Neural crest cell (in vitro differentiated cells): ENCODE results near the gene ACSL5. TPM values are rescaled to one million over a fixed set of nuclear protein-coding genes. Genes with fewer than 3 reads are reported as not detected.

ENCODE experiments used
- DNase-seq: peaks from one replicate; pipeline ENCODE4 v3.0.0; 2021; ENCODE audit warnings: low read depth, mixed read lengths, low spot score
- H3K27ac Mint-ChIP-seq: one replicate; pipeline ENCODE4 v1.8.0; 2021; ENCODE audit warnings: mild to moderate bottlenecking, mixed read lengths; ENCODE audit not compliant: unreplicated experiment
- H3K27me3 Mint-ChIP-seq: 2 replicates; pipeline ENCODE4 v1.8.0; 2021; ENCODE audit warnings: low read depth, mild to moderate bottlenecking, mixed read lengths
- H3K36me3 Mint-ChIP-seq: 2 replicates; pipeline ENCODE4 v1.8.0; 2021; ENCODE audit warnings: low read depth, mild to moderate bottlenecking, mixed read lengths
- H3K4me1 Mint-ChIP-seq: 2 replicates; pipeline ENCODE4 v1.8.0; 2021; ENCODE audit warnings: mixed read lengths
- H3K4me3 Mint-ChIP-seq: one replicate; pipeline ENCODE4 v1.8.0; 2021; ENCODE audit warnings: mild to moderate bottlenecking, mixed read lengths
- H3K9me3 Mint-ChIP-seq: 2 replicates; pipeline ENCODE4 v1.8.0; 2021; ENCODE audit warnings: mixed read lengths
- total RNA-seq: library from RNA; stranded (reverse); gene quantifications from 2 replicates; pipeline ENCODE4 v1.2.1, GENCODE V29; 2021
- TF ChIP-seq, protein P1 (sequence below): fragments of 200-600 bp; sonication (generic); conservative IDR thresholded peaks from 2 replicates; pipeline ENCODE4 v1.5.0; 2021; ENCODE audit warnings: antibody characterized with exemption, mild to moderate bottlenecking

ACSL5 gene
- total RNA-seq, 1 donor from 2014 or later: not detected

DNA sequence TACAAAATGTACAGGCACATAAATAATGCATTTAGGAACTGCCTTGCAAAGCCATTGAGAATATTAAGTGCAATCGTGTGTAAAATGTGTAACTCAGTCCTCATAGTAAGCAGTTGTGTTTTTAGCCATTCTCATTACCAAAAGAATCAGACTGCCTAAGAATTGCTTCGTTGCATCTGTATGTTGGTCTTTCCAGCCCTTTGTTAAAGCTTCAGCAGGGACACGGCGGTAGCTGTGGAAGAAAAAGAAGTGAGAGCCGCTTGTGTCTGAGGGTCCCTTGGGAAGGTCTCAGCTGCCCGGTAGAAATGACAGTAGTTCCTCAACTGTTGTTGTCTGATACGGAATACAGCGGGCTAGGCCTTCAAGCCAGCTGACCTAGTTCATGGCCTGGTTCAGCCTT, 22.8 kb upstream of the ACSL5 start:
- H3K4me3 Mint-ChIP-seq: no peak overlapping the region
- no peaks in the 10 kb centered on the region for H3K36me3 Mint-ChIP-seq
- no peaks in the 10 kb centered on the region for H3K27me3 Mint-ChIP-seq
- H3K9me3 Mint-ChIP-seq: no peaks in the 10 kb centered on the region
- no peak for DNase-seq
- peak overlapping the region; percentile 27 for H3K27ac Mint-ChIP-seq
- TF ChIP-seq, protein P1, sequence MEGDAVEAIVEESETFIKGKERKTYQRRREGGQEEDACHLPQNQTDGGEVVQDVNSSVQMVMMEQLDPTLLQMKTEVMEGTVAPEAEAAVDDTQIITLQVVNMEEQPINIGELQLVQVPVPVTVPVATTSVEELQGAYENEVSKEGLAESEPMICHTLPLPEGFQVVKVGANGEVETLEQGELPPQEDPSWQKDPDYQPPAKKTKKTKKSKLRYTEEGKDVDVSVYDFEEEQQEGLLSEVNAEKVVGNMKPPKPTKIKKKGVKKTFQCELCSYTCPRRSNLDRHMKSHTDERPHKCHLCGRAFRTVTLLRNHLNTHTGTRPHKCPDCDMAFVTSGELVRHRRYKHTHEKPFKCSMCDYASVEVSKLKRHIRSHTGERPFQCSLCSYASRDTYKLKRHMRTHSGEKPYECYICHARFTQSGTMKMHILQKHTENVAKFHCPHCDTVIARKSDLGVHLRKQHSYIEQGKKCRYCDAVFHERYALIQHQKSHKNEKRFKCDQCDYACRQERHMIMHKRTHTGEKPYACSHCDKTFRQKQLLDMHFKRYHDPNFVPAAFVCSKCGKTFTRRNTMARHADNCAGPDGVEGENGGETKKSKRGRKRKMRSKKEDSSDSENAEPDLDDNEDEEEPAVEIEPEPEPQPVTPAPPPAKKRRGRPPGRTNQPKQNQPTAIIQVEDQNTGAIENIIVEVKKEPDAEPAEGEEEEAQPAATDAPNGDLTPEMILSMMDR: no peak
- H3K4me1 Mint-ChIP-seq: no peaks in the 10 kb centered on the region

DNA sequence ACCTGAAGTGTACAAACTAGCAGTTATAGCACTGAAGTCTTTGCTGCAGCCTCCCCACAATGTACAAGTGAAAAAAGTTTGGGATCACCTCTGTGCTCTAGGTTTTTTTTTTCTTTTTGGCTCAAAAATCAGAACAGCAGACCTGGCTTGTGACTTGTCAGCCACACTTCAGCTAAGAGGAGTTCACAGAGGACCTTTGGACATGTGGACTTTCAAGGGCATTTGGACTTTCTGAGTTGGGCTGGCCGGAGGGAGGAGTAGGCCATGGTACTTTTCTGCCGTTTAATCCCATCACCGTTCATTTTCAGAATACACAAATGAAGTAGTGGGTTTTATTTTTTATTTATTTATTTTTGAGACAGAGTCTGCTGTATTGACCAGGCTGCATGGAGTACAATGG, 21.9 kb upstream of the ACSL5 start:
- no peak for DNase-seq
- Mint-ChIP-seq H3K27ac (no peak overlapping the region), H3K36me3 (no peaks in the 10 kb centered on the region), H3K4me3 (no peak overlapping the region), H3K9me3 (no peaks in the 10 kb centered on the region), H3K4me1 (no peaks in the 10 kb centered on the region), H3K27me3 (no peaks in the 10 kb centered on the region)
- TF ChIP-seq, protein P1: no peak

DNA sequence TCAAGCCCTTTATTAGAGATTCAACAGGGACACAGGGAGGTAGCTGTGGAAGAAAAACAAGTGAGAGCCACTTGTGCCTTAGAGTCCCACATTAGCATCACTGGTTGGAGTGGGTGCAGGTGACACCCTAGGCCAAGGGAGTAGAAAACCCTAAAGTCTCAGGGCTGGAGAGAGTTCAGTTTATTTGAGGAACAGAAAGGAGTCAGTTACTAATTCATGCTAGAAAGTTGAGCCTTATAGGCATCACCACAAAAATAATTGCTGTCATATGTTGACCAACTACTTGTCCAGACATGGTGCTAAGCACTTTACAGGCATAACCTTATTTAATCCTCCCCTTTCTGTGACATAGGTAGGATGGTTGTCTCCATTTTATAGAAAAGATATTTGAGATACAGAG, 20.9 kb upstream of the ACSL5 start:
- Mint-ChIP-seq H3K4me3 (no peak overlapping the region), H3K27ac (no peak overlapping the region), H3K9me3 (no peaks in the 10 kb centered on the region), H3K36me3 (no peaks in the 10 kb centered on the region), H3K4me1 (no peaks in the 10 kb centered on the region), H3K27me3 (no peaks in the 10 kb centered on the region)
- TF ChIP-seq, protein P1: no peak
- no peak for DNase-seq

DNA sequence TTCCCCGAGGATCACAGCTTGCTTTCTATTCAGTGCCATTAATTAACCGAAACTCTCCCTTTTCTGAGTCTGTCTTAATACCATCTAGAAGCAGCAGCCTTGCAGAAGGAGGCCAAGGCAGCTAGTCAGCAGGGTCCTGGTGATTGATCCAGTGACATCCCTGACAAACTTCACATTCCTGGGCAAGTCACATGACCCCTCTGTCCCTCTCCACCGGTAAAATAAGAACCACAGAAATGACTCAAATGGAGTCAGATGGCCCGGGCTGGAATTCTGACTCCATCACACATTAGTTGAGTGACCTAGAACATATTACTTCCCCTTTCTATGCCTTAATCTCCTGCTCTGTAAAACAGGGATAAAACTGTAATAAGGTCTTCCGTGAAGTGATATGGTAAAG, 17.2 kb upstream of the ACSL5 start:
- no peak overlapping the region for H3K4me3 Mint-ChIP-seq

DNA sequence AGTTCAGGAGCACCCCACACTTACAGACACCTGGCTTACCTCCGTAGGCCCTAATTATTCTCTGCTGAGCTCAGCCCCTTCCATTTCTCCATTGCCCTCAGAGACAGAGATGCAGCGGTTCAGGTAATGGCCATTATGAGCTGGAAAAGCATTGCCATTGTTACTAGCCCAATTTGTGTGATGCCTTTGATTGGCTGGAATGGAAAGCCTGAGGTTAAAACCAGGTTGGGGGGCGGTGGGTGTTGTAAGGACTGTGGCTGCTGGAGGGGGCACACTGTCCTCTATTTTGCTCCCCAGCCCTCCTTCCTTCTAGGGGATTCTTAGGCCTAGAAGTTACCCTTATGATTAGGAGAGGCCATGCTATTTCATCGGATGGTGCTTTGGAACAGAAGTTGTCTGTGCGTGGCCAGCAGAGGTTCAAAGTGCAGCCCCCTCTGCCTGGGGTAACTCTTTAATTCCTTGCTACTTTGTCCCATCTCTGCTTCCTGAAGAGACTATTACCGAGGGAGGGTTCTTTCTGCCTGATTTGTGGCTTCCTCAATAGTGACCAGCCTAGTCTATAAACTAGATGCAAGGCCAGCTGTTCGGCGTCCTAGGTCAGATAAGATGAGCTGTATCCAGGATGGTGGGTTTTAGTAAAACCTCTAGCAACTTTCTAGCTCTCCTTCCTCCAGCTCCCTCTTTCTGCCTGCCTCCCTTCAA, 14.2 kb upstream of the ACSL5 start:
- no peak overlapping the region for H3K27ac Mint-ChIP-seq
- TF ChIP-seq, protein P1: no peak
- H3K36me3 Mint-ChIP-seq: no peaks in the 10 kb centered on the region
- no peak for DNase-seq
- peaks cover 11% of the 10 kb centered on the region for H3K4me1 Mint-ChIP-seq
- no peaks in the 10 kb centered on the region for H3K9me3 Mint-ChIP-seq
- no peak overlapping the region for H3K4me3 Mint-ChIP-seq
- no peaks in the 10 kb centered on the region for H3K27me3 Mint-ChIP-seq

More for the DNA sequence above, 17.2 kb upstream of the ACSL5 start:
- no peak for DNase-seq
- Mint-ChIP-seq H3K4me1 (peaks cover under 1% of the 10 kb centered on the region), H3K27ac (no peak overlapping the region), H3K36me3 (no peaks in the 10 kb centered on the region), H3K27me3 (no peaks in the 10 kb centered on the region), H3K9me3 (no peaks in the 10 kb centered on the region)
- TF ChIP-seq, protein P1: no peak
